ENCODE results near the gene BAD. TPM values are rescaled to one million over a fixed set of nuclear protein-coding genes. Genes with fewer than 3 reads are reported as not detected.

Gene BAD
- total RNA-seq, 6 experiments from 2014 or later, result 22.0 to 53.8 (median 26.0) TPM

- peaks cover 0 to 5% (median 2%) of the 10 kb centered on the region in 4 donors for H3K36me3 ChIP-seq
- H3K27ac ChIP-seq, result peak overlapping the region; percentile 1 to 65 (median 46)
- H3K9me3 ChIP-seq, result no peaks in the 10 kb centered on the region
- H3K4me1 ChIP-seq, result peaks cover 0 to 31% (median 15%) of the 10 kb centered on the region in 4 donors
- DNase-seq, result peak in 2 of 3 donors; percentile 69 to 78
- WGBS (ENCODE audit: insufficient coverage, low coverage, low lambda C conversion rate, missing lambda C conversion rate), result under 1% methylated on average over 20 of the region's 46 CpGs
- ATAC-seq, result peak in 1 of 4 donors; percentile 4
- TF ChIP-seq, protein P1, sequence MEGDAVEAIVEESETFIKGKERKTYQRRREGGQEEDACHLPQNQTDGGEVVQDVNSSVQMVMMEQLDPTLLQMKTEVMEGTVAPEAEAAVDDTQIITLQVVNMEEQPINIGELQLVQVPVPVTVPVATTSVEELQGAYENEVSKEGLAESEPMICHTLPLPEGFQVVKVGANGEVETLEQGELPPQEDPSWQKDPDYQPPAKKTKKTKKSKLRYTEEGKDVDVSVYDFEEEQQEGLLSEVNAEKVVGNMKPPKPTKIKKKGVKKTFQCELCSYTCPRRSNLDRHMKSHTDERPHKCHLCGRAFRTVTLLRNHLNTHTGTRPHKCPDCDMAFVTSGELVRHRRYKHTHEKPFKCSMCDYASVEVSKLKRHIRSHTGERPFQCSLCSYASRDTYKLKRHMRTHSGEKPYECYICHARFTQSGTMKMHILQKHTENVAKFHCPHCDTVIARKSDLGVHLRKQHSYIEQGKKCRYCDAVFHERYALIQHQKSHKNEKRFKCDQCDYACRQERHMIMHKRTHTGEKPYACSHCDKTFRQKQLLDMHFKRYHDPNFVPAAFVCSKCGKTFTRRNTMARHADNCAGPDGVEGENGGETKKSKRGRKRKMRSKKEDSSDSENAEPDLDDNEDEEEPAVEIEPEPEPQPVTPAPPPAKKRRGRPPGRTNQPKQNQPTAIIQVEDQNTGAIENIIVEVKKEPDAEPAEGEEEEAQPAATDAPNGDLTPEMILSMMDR (IDR thresholded peaks at IDR 0.05), result no peak
- no peak for TF ChIP-seq POLR2A (IDR thresholded peaks at IDR 0.05)
- H3K4me3 ChIP-seq, result peak overlapping the region; percentile 74 to 76 (median 75)
- no peaks in the 10 kb centered on the region for H3K27me3 ChIP-seq
- intact Hi-C loops (cut with DNase I), result no loop called here
Measured at GRCh38 chr11:64245797-64246620, 38.5 kb downstream of the BAD start.

GRCh38 chr11:64245401-64245796 lies 39.1 kb downstream of the BAD start:
- Histone ChIP-seq H3K27me3 (no peaks in the 10 kb centered on the region), H3K27ac (peak overlapping the region; percentile 1 to 65 (median 46)), H3K4me1 (peaks cover 0 to 28% (median 13%) of the 10 kb centered on the region in 4 donors), H3K9me3 (no peaks in the 10 kb centered on the region), H3K4me3 (peak overlapping the region; percentile 74 to 76 (median 75)), H3K36me3 (peaks cover 0 to 5% (median 2%) of the 10 kb centered on the region in 4 donors)
- TF ChIP-seq, protein P1 (IDR thresholded peaks at IDR 0.05), result no peak
- TF ChIP-seq POLR2A (IDR thresholded peaks at IDR 0.05), result no peak
- 2% methylated on average over 6 of the region's 6 CpGs for WGBS (ENCODE audit: insufficient coverage, low coverage, low lambda C conversion rate, missing lambda C conversion rate)
- ATAC-seq, result no peak
- intact Hi-C loops (cut with DNase I), result no loop called here
- peak in 1 of 3 donors; percentile 72 for DNase-seq

DNA sequence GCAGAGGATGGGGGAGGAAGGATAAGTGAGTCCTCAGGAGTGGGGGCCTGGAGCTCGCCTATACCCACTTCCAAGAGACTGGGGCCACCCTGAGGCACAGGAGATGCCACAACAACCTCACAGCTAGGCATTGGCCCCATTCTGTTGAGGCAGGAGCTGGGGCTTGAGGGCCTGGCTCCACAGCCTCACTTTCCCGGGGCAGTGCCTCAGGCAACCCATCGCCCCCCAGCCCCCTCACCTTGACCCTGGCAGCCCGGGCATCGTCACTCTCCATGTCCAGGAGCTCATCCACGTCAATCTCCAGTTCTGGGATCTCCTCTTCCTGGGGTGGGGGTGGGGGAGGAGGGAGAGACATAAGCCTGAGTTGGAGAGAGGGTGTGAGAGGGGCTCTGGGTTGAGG lies 39.5 kb downstream of the BAD start:
- WGBS (ENCODE audit: insufficient coverage, low coverage, low lambda C conversion rate, missing lambda C conversion rate), result no CpG with 5 or more reads among the region's 6 CpGs
- intact Hi-C loops (cut with DNase I), result no loop called here

GRCh38 chr11:64244107-64244506 lies 40.4 kb downstream of the BAD start:
- ATAC-seq (no peak), DNase-seq (no peak)
- peaks cover 0 to 5% (median 2%) of the 10 kb centered on the region in 4 donors for H3K36me3 ChIP-seq
- H3K27me3 ChIP-seq, result no peaks in the 10 kb centered on the region
- H3K4me1 ChIP-seq, result peaks cover 0 to 26% (median 10%) of the 10 kb centered on the region in 4 donors
- H3K4me3 ChIP-seq, result no peak overlapping the region
- H3K27ac ChIP-seq, result no peak overlapping the region
- intact Hi-C loops (cut with DNase I), result no loop called here
- H3K9me3 ChIP-seq, result no peaks in the 10 kb centered on the region
- TF ChIP-seq, protein P1 (IDR thresholded peaks at IDR 0.05), result no peak
- TF ChIP-seq POLR2A (IDR thresholded peaks at IDR 0.05), result no peak
- 61% methylated on average over 2 of the region's 5 CpGs for whole genome bisulfite sequencing (ENCODE audit: insufficient coverage, low coverage, low lambda C conversion rate, missing lambda C conversion rate)

More for the DNA sequence above, 39.5 kb downstream of the BAD start:
- Histone ChIP-seq H3K4me3 (peak overlapping the region; percentile 74 to 76 (median 75)), H3K9me3 (no peaks in the 10 kb centered on the region), H3K27me3 (no peaks in the 10 kb centered on the region), H3K36me3 (peaks cover 0 to 5% (median 2%) of the 10 kb centered on the region in 4 donors), H3K27ac (peak overlapping the region in 2 of 3 donors; percentile 46 to 65), H3K4me1 (peaks cover 0 to 30% (median 13%) of the 10 kb centered on the region in 4 donors)
- no peak for DNase-seq
- ATAC-seq, result no peak
- TF ChIP-seq, protein P1 (IDR thresholded peaks at IDR 0.05), result no peak
- no peak for TF ChIP-seq POLR2A (IDR thresholded peaks at IDR 0.05)

Data from right lobe of liver (tissue), 6 donors.